KBM-7 (cell line): ENCODE results near the gene RFX1.
A peak's percentile ranks its signal among the peaks of the same experiment; 100 is the strongest.
"Not testable (repeated sequence)": the region's sequence is repeated elsewhere in the genome, so short reads cannot be mapped to it uniquely, and the experiment has no call there.

ENCODE experiments used
- DNase-seq: peaks from one replicate; pipeline ENCODE4 v3.0.0-alpha.2; 2015
- in situ Hi-C: fragments of 300-500 bp; cut with MboI; formaldehyde crosslinking; loops from 2 replicates; pipeline ENCODE4 v1.14.3; 2020; ENCODE audit warnings: low sequenced_read_pairs, low pct_unique_long_range_greater_than_20kb, mixed read lengths

Gene RFX1

DNA sequence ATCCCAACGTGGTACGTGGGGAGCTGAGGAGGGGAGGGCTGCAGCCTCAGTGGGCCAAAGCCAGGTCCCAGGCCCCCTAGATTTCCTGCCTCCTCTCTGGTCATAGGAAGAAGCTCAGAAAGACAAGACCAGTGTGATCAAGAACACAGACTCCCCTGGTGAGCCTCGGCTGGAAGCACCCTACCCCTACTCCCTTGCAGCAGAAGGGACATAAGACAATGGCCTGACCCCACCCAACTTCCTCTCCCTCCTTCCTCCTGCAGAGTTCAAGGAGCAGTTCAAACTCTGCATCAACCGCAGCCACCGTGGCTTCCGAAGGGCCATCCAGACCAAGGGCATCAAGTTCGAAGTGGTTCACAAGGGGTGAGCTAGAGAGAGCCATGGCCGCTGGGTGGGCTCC, 79.4 kb downstream of the RFX1 start:
- in situ Hi-C loops: no loop called here
- DNase-seq: no peak

DNA sequence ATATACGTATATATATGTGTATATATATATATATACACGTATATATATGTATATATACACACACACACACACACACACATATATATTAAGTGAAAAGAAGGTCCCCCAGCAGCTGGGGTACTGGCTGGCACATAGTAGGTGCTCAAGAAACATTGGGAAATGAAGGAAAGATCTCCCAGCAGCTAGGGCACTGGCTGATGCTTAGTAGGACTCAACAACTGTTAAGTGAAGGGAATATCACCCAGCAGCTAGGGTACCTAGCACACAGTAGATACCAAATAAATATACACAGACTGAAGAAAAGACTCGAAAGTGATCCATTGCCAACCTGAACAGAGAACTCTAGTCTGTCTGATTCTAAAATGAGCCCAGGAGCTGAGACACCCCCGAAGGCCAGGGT, 80.1 kb downstream of the RFX1 start:
- DNase-seq: no peak
- in situ Hi-C loops: no loop called here

GRCh38 chr19:13923194-13923987, 82.7 kb downstream of the RFX1 start:
- DNase-seq: no peak
- in situ Hi-C loops: no loop called here

DNA sequence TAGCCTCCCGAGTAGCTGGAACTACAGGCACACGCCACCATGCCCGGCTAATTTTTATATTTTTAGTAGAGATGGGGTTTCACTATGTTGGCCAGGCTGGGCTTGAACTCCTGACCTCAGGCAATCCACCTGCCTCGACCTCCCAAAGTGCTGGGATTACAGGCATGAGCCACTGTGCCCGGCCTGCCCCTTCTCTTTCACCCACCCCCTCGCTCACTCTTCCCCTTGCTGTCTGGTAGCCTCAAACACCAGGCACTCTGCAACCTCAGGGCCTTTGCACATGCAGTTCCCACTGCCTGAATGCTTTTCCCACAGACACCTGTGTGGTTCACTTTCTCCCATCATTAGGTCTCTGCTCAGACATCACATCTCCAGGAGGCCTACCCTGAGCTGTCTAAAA, 84.0 kb downstream of the RFX1 start:
- in situ Hi-C loops: not testable (repeated sequence)

DNA sequence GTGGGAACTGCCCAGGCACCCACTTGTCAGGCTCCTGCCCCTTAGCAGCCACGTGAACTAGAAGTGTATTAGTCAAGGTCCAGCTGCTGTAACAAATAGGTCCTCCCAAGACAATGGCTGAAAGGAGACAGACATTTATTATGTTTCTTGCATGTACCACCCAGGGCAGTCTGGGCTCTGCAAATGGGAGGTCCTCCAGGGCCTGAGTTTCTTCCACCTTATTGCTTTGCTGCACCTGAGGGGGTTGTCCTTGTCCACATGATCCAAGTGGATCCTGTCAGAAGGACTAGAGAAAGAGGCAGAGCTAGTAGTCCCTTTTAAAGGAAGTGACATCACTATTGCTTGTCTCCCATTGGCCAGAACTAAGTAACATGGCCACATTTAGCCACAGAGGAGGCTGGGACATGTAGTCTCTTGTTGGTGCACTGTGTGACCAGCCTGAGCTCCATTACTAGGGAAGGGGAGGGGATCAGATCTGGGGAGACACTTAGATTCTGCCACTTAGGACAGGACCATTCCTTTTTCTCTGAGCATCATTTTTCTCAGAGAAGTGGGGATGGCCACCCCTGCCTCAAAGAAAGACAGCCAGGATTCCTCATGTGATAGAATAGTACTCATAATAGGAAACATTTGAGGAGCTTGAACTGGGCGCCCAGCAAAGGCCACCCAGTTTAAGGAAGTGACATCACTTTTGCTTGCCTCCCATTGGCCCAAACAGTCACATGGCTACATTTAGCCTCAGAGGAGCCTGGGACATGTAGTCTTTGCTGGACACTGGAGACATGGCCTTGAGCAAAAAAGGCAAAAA, 85.0 kb downstream of the RFX1 start:
- in situ Hi-C loops: no loop called here
- DNase-seq: peak; percentile 54

More for the DNA sequence above, 84.0 kb downstream of the RFX1 start:
- not testable (repeated sequence) for DNase-seq

GRCh38 chr19:13920524-13920923, 85.6 kb downstream of the RFX1 start:
- DNase-seq: no peak
- in situ Hi-C loops: no loop called here

DNA sequence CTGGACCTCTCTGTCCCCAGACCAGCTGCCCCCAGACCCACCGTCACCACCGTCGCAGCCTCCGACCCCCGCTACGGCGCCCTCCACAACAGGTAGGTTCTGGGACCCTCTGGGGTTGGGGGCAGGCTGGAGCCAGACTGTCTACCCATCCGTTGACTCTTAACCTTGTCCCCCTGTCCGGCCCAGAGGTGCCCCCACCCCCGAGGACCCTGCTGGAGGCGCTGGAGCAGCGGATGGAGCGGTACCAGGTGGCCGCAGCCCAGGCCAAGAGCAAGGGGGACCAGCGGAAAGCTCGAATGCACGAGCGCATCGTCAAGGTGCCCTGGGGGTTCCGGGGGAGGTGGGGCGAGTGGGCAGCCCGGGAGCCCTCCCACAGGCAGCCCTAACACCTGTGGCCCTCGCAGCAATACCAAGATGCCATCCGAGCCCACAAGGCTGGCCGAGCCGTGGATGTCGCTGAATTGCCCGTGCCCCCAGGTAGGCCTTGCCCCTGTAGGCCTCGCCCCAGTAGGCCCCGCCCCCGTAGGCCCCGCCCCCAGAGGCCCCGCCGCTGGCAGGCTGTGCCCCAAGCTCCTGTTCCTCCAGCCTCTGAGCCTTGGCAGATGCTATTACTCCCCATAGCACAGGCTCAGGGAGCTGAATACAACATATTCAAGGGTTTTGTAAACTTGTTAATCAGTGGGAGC, 87.3 kb downstream of the RFX1 start:
- no peak for DNase-seq
- in situ Hi-C loops: no loop called here

DNA sequence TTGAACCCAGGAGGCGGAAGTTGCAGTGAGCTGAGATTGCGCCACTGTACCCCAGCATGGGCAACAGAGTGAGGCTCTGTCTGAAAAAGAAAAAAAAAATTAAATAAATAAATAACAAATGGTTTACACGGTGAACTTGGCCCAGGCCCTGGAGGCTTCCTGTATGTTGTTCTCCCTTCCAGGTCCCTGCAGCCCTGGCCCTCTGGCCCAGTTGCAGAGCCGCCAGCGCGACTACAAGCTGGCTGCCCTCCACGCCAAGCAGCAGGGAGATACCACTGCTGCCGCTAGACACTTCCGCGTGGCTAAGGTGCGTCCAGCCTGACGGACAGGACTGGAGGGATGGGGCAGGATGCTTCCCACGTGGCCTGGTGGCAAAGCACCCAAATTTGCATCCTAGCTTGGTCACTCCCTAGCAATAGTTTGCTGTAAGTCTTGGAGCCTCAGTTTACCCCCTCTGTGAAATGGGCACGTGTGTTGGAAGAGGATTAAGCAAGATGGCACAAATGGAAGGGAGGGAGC, 88.2 kb downstream of the RFX1 start:
- no peak for DNase-seq
- in situ Hi-C loops: no loop called here

GRCh38 chr19:13914777-13915176, 91.3 kb downstream of the RFX1 start:
- in situ Hi-C loops: no loop called here
- DNase-seq: no peak

GRCh38 chr19:13913352-13913751, 92.8 kb downstream of the RFX1 start:
- in situ Hi-C loops: no loop called here

More at GRCh38 chr19:13913352-13913751, 92.8 kb downstream of the RFX1 start:
- no peak for DNase-seq
